GM10266 (cell line): ENCODE data around the gene XYLT1.

ENCODE experiments used
- DNase-seq: peaks from one replicate; pipeline ENCODE4 v3.0.0; 2012; ENCODE audit errors: extremely low spot score
- CTCF ChIP-seq: IDR thresholded peaks from 2 replicates; pipeline ENCODE4 v1.5.1; 2012; ENCODE audit warnings: mild to moderate bottlenecking, low read depth; ENCODE audit not compliant: control insufficient read depth, insufficient read depth; ENCODE audit errors: missing control alignments

The XYLT1 gene

GRCh38 chr16:17362183-17362582 is 108.6 kb downstream of the XYLT1 start:
- no peak for DNase-seq

GRCh38 chr16:17360693-17361122 is 110.1 kb downstream of the XYLT1 start:
- no peak for DNase-seq
- no peak for TF ChIP-seq CTCF

More at GRCh38 chr16:17362183-17362582, 108.6 kb downstream of the XYLT1 start:
- no peak for TF ChIP-seq CTCF

GRCh38 chr16:17359788-17360390 is 110.9 kb downstream of the XYLT1 start:
- TF ChIP-seq CTCF, result peak; percentile 16
- DNase-seq, result no peak

- TF ChIP-seq CTCF, result no peak
- DNase-seq, result no peak
These were observed 111.9 kb downstream of the XYLT1 start for GRCh38 chr16:17358846-17359245.

GRCh38 chr16:17358355-17358754 is 112.4 kb downstream of the XYLT1 start:
- TF ChIP-seq CTCF, result no peak

GRCh38 chr16:17357307-17358062 is 113.3 kb downstream of the XYLT1 start:
- no peak for TF ChIP-seq CTCF
- no peak for DNase-seq

More at GRCh38 chr16:17358355-17358754, 112.4 kb downstream of the XYLT1 start:
- DNase-seq, result no peak
